ENCODE results near the gene SCYGR5.
"Not testable (repeated sequence)": the region's sequence is repeated elsewhere in the genome, so short reads cannot be mapped to it uniquely, and the experiment has no call there.

SCYGR5 gene

DNA sequence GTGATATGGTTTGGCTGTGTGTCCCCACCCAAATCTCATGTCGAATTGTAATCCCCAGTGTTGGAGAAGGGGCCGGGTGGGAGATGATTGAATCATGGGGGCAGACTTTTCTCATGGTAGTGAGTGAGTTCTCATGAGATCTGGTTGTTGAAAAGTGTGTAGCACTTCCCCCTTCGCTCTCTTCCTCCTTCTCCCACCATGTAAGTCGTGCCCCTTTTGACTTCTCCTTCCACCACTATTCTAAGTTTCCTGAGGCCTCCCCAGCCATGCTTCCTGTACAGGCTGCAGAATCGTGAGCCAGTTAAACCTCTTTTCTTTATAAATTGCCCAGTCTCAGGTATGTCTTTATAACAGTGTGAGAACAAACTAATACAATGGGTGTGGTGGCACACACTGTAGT is 7.0 kb downstream of the SCYGR5 start:
- not testable (repeated sequence) for DNase-seq (ENCODE audit: low read depth)

DNA sequence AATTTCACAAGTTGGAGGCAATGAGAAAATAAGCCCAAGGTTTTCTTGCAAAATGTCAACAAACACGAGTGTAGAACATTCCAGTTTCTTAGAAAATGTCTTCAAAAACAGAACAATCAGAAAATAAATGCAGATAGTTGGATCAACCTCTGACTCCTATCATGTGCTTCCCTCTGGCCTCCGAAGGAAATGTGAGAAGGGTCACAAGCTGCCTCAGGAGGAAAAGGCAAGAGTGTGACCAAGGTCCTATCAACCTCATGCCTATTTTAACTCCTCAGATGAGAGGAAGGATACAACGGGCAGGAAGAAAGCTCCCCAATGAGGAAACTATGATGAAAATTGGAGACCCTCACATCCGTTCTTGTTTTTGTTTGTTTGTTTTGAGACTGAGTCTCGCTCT is 7.9 kb downstream of the SCYGR5 start:
- DNase-seq (ENCODE audit: low read depth), result no peak

DNA sequence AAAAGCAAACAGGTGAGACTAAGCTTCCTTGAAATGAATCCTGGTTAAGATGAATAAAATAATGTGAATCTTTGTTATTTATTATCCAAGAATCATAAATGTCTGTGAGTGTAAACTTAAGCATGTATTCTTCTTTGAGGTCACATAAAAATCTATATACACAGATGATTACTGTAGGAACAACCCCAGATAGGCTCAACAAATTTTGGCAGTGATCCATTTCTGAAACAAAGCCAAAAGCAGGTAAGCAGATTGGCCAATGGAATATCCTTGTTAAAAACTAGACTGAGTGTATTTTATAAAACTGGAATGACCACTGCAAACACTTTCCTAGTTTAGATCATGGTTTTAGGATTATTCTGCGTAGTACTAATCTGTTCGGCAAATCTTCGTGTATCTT is 11.3 kb downstream of the SCYGR5 start:
- DNase-seq (ENCODE audit: low read depth), result no peak

DNA sequence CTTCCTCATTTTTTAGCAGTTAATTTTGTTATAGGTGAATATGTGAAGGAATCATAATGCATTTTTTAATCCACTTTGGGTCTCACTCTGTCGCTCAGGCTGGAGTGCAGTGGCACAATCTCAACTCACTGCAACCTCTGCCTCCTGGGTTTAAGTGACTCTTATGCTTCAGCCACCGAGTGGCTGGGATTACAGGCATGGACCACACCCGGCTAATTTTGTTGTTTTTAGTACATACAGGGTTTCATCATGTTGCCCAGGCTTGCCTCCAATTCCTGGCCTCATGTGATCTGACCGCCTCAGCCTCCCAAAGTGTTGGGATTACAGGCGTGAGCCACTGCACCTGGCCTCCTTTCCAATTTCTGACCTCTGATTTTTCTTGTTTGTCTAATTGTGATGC is 17.7 kb downstream of the SCYGR5 start:
- no peak for DNase-seq (ENCODE audit: low read depth)

DNA sequence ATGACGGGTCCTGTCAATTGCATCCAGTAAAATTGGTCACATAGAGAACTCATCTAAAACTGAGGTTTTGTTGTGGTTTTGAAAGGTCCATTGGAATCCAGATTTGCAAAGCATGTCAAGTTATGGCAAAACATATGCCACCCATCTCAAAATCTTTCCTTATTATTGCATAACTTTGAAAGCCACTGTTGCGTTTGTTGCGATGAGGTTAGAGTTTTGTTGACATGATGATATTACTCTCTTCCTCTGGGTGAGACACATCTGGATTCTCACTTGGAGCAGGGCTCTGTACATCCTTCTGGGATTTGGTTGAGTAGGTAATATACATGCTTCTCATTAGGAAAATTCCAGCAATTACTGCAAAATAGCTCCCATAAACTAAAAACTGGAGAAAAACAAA is 20.6 kb downstream of the SCYGR5 start:
- DNase-seq (ENCODE audit: low read depth), result no peak

DNA sequence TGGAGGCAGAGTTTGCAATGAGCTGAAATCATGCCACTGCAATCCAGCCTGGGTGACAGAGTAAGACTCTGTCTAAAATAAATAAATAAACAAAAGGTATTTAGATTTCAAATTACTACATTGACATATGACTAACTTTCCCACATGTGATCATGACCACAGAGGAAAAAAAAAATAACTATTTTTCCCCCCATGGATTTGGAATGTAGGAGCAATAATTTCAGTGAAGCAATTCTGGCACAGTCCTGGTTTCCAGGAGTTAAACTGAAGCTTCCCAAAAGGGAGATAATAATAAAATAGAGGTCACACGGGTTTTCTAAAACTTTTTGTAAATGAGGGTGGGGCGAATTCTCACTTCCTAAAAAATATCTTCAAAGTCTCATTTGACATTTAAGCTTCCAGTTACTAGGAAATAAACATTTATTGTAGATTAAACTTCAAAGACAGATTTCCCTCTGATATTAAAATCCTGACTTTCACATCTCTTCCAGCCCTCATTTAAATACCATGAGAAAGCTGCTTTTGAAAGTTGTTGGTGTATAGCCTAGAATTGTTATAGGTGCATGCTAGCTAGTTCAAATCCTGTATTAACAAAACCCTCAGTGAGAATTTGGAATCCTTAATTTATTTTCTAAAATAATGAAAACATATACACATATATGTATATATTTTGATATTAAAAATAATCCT is 30.5 kb downstream of the SCYGR5 start:
- DNase-seq (ENCODE audit: low read depth), result no peak

DNA sequence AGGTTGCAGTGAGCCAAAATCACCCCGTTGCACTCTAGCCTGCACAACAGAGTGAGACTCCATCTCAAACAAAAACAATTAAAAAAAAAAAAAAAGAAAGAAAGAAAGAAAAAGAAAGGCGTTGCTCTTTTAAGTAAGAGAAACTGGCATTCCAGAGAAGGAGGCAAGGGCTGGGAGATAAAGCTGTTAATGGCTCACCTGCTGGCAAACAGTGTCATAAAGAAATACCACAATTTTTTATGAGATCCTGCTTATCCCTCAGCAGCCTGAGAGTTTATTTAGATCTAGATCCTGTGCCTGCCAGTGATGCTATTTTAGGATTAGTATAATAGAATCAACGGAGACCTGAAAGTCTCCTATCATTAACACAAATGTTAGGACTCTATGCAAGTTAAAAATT is 35.0 kb downstream of the SCYGR5 start:
- DNase-seq (ENCODE audit: low read depth), result no peak

DNA sequence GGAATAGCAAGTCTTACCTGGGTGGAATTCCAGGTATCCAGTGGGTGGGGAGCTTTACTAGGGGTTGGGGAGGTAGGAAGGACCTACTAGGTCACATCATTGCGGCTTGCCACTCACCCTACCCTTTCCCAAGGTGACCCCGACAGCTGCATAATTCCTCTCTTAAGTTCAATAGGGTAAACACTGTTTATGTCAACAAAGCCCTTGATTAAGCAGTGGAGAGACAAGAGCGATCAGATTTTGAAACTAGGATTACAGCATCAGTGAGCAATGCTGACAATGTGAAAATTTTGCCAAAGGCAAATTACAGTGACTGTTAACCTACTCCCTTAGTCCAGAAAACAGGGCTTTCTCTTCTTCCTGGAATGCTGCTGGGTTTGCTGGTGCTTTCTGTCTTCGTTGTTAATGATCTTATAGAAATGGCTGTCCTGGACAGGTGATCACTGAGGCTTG is 36.7 kb downstream of the SCYGR5 start:
- DNase-seq (ENCODE audit: low read depth), result no peak

DNA sequence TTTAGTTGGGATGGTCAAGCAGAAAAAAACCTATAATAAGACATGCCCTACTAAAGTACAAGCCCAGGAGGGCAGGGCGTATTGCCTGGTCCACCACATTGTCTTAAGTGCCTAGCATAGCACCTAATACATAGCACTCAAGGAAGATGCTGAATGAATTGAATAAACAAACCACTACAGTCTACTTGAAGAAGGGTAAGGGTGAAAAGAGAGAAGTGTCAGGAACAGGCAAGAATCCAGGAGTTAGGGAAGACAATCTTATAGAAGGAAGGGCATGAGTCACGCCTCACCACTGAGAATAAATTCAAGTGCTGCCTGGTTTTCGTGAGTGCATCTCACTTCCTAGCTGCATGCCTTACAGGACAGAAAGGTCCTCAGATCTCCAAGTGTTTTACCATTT is 37.4 kb downstream of the SCYGR5 start:
- no peak for DNase-seq (ENCODE audit: low read depth)

DNA sequence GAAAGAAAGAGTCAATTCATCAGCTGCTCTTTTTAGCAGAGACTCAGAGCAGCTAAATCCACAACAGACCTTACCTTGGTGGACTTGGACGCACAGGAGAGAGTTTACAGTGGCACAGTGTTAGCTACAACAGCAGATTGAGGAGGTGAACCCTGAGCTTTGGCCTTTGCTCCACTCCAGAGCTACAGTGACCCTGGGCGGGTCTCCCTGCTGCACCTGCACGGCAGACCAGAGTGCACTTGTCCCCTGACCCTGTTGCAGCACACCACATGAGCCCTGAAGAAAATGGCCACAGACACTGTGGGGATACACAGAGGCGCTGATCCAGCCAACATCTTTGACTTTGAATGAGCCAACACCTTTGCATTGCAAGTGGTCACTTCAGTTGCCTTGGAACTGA is 40.3 kb downstream of the SCYGR5 start:
- no peak for DNase-seq (ENCODE audit: low read depth)

DNA sequence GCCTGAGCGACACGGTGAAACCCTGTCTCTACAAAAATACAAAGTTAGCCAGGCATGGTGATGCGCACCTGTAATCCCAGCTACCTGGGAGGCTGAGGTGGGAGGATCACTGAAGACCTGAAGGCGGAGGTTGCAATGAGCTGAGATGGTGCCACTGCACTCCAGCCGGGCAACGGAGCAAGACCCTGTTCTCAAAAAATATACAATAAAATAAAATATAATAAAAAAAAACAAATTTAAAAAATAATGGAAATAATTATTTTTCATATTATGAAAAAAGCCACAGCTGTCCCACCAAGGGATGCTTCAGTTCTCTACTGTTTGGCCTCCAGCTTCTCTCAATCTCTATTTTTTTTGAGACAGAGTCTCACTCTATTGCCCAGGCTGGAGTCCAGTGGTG is 40.8 kb downstream of the SCYGR5 start:
- no peak for DNase-seq (ENCODE audit: low read depth)

DNA sequence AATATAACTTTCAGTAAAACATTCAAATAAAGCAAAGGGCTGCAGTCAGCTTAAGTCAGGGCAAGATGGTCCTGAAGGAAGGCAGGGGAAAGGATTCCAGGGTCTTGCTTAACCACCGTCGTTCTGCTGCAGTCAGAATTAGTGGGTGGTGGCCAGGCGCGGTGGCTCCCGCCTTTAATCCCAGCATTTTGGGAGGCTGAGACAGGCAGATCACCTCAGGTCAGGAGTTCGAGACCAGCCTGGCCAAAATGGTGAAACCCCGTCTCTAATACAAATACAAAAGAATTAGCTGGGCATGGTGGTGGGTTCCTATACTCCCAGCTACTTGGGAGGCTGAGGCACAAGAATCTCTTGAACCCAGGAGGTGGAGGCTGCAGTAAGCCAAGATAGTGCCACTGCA is 44.4 kb downstream of the SCYGR5 start:
- no peak for DNase-seq (ENCODE audit: low read depth)

DNA sequence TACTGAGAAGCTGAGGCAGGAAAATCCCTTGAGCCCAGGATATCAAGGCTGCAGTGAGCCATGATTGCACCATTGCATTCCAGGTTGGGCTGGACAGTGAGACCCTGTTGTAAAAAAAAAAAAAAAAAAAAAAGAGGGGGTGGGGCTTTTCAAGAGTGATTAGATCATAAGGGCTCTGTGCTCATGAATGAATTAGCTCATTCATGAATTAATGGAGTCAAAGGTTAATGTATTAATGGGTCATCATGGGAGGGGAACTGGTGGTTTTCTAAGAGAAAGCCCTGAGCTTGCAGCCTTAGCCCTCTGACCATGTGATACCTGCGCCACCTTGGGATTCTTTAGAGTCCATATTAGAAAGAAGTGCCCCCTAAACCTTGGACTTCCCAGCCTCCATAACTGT is 46.7 kb downstream of the SCYGR5 start:
- DNase-seq (ENCODE audit: low read depth), result no peak

DNA sequence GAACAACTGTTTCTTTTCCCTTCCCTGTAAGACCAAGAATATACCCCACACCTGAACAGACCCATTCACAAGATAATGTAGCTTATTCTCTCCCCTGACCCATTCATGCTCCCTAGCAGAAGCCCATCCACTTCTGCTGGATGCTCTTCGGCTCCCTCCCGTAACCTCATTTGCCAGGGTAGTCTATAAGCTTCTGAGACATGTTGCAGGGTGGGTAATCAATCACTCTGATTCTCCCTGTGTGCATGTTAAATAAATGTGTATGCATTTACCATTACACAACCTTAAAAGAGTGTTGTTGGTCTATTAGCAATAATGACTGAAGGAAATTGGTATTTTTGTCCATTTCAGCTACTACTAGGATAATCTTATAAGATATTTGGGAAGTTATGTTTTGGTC is 49.9 kb downstream of the SCYGR5 start:
- DNase-seq (ENCODE audit: low read depth), result no peak
